Trophoblast cell (in vitro differentiated cells and primary cell): Measurements from ENCODE around the gene KCNJ6.
A peak's percentile ranks its signal among the peaks of the same experiment; 100 is the strongest.

ENCODE experiments used
- DNase-seq, 2 donors: peaks; one replicate each; pipeline ENCODE4 v3.0.0-alpha.2; 2016
- H2AFZ ChIP-seq: 2 replicates; pipeline ENCODE4 v1.6.1; 2013; ENCODE audit warnings: low read length, moderate library complexity, mild to moderate bottlenecking; ENCODE audit not compliant: insufficient read depth, poor library complexity
- H2AK5ac ChIP-seq: 2 replicates; pipeline ENCODE4 v1.6.1; 2013; ENCODE audit warnings: mild to moderate bottlenecking, low read length
- H2BK120ac ChIP-seq: 2 replicates; pipeline ENCODE4 v1.6.1; 2013; ENCODE audit warnings: low read length, mild to moderate bottlenecking, moderate library complexity; ENCODE audit not compliant: insufficient read depth, poor library complexity
- H2BK12ac ChIP-seq: 2 replicates; pipeline ENCODE4 v1.6.1; 2013; ENCODE audit warnings: mild to moderate bottlenecking, low read length, moderate library complexity
- H2BK5ac ChIP-seq: 2 replicates; pipeline ENCODE4 v1.6.1; 2013; ENCODE audit warnings: low read length, low read depth, moderate library complexity, mild to moderate bottlenecking; ENCODE audit not compliant: poor library complexity
- H3K14ac ChIP-seq: 2 replicates; pipeline ENCODE4 v1.6.1; 2013; ENCODE audit warnings: mild to moderate bottlenecking, low read length
- H3K18ac ChIP-seq: 2 replicates; pipeline ENCODE4 v1.6.1; 2013; ENCODE audit warnings: mild to moderate bottlenecking, low read length
- H3K23ac ChIP-seq: 2 replicates; pipeline ENCODE4 v1.6.1; 2013; ENCODE audit warnings: low read length
- H3K27ac ChIP-seq: 2 replicates; pipeline ENCODE4 v1.5.1; 2013; ENCODE audit warnings: low read depth, mild to moderate bottlenecking, inconsistent platforms, low read length, moderate library complexity
- H3K27me3 ChIP-seq: 2 replicates; pipeline ENCODE4 v1.6.1; 2013; ENCODE audit warnings: inconsistent platforms, mild to moderate bottlenecking, low read length, moderate library complexity; ENCODE audit not compliant: insufficient read depth
- H3K36me3 ChIP-seq, 2 experiments: 1 replicate in 1 of 2; 2 replicates in 1 of 2; pipeline ENCODE4 v1.6.1; 2013; ENCODE audit warnings: low read length in 2 of 2, mild to moderate bottlenecking in 2 of 2, moderate library complexity in 1 of 2; ENCODE audit not compliant: insufficient read depth in 2 of 2, control insufficient read depth in 1 of 2
- H3K4ac ChIP-seq: 2 replicates; pipeline ENCODE4 v1.6.1; 2013; ENCODE audit warnings: low read depth, mild to moderate bottlenecking, low read length, moderate library complexity
- H3K4me1 ChIP-seq, 2 experiments: 1 replicate in 1 of 2; 2 replicates in 1 of 2; pipeline ENCODE4 v1.6.1; 2013; ENCODE audit warnings: low read length in 2 of 2, mild to moderate bottlenecking in 2 of 2, moderate library complexity in 1 of 2; ENCODE audit not compliant: insufficient read depth in 2 of 2, control insufficient read depth in 1 of 2
- H3K4me2 ChIP-seq: 2 replicates; pipeline ENCODE4 v1.6.1; 2013; ENCODE audit warnings: inconsistent platforms, mild to moderate bottlenecking, low read length, moderate library complexity
- H3K4me3 ChIP-seq: 2 replicates; pipeline ENCODE4 v1.5.1; 2013; ENCODE audit warnings: mild to moderate bottlenecking, low read depth, low read length, inconsistent platforms
- H3K79me1 ChIP-seq: one replicate; pipeline ENCODE4 v1.6.1; 2013; ENCODE audit warnings: low read length
- H3K79me2 ChIP-seq: 2 replicates; pipeline ENCODE4 v1.6.1; 2013; ENCODE audit warnings: low read length, mild to moderate bottlenecking; ENCODE audit not compliant: control insufficient read depth, insufficient read depth, poor library complexity
- H3K9ac ChIP-seq: 2 replicates; pipeline ENCODE4 v1.6.1; 2013; ENCODE audit warnings: mild to moderate bottlenecking, low read length
- H3K9me3 ChIP-seq: 2 replicates; pipeline ENCODE4 v1.6.1; 2013; ENCODE audit warnings: low read depth, mild to moderate bottlenecking, control low read depth, inconsistent platforms, low read length; ENCODE audit not compliant: insufficient read depth
- H4K12ac ChIP-seq: 2 replicates; pipeline ENCODE4 v1.6.1; 2013; ENCODE audit warnings: low read depth, mild to moderate bottlenecking, low read length, moderate library complexity
- H4K8ac ChIP-seq: 2 replicates; pipeline ENCODE4 v1.6.1; 2013; ENCODE audit warnings: low read depth, mild to moderate bottlenecking, low read length, moderate library complexity
- H4K91ac ChIP-seq: one replicate; pipeline ENCODE4 v1.6.1; 2013; ENCODE audit warnings: low read depth, mild to moderate bottlenecking, low read length, moderate library complexity
- WGBS: extraction: QIAGEN DNeasy Blood & Tissue Kit; methylation state at CpG from one replicate; pipeline ENCODE4 v1.1.7; 2013; ENCODE audit warnings: missing lambda C conversion rate; ENCODE audit not compliant: insufficient read length, insufficient coverage; ENCODE audit errors: extremely low coverage; 5-methylcytosine and 5-hydroxymethylcytosine counted together

KCNJ6 gene

GRCh38 chr21:37636152-37636860, 280.0 kb downstream of the KCNJ6 start:
- Histone ChIP-seq H3K27me3 (no peaks in the 10 kb centered on the region), H3K9me3 (no peaks in the 10 kb centered on the region), H3K4me3 (no peak overlapping the region), H3K9ac (no peak overlapping the region), H2BK120ac (no peak overlapping the region), H4K8ac (no peak overlapping the region), H3K4me2 (peak overlapping the region; percentile 14), H3K27ac (peak overlapping the region; percentile 5), H2AFZ (no peak overlapping the region), H3K79me1 (no peaks in the 10 kb centered on the region), H3K14ac (no peak overlapping the region), H3K4ac (no peak overlapping the region), H3K79me2 (no peaks in the 10 kb centered on the region), H2AK5ac (no peak overlapping the region), H2BK5ac (no peak overlapping the region), H3K18ac (no peak overlapping the region), H2BK12ac (no peak overlapping the region), H3K4me1 (peaks cover 5 to 8% of the 10 kb centered on the region in 2 experiments), H4K91ac (no peak overlapping the region), H3K36me3 (no peaks in the 10 kb centered on the region), H4K12ac (no peak overlapping the region), H3K23ac (no peak overlapping the region)
- no CpG with 5 or more reads among the region's 8 CpGs for WGBS
- peak in 1 of 2 donors; percentile 30 for DNase-seq

DNA sequence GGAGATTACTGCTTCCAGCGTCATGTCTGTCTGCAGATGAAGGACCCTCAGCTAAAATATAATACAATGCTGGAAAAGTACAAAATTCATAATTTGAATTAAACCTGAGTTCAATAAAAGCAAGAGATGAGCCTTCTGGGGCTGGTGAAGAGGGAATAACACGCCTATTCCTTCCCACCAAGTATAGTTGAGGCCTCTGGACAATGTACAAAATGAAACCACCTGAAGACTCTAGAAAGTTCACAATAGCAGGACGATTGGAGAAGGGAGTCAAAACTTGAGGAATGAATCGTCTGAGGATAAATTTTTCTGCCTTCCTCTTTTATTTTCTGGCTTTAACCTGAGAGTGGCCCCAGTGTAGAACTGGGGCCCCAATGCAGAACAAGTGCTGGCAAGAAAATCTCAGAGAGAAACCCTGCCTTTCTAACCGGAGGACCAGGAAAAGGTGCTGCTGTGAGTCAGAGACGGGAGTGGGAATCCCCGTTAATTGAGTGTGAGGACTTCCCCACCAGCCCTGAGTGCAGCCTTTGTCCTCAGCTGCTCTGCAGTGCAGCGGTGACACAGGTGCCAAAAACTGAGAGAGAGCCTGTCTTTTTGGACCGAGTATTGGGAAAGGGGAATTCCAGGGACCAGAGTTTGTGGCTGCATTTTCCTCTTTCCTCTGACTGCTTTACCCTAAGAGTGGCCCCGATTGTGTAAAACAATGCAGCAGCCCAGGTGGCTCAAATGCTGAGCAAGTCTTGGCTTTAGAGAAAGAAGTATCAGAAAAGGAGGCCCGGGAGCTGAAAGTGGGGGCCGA, 284.7 kb downstream of the KCNJ6 start:
- Histone ChIP-seq H2BK120ac (no peak overlapping the region), H3K9ac (no peak overlapping the region)

GRCh38 chr21:37630872-37631271, 285.4 kb downstream of the KCNJ6 start:
- no peak overlapping the region for H2AFZ ChIP-seq
- no peak overlapping the region for H4K91ac ChIP-seq
- no peak overlapping the region for H3K4ac ChIP-seq
- H3K9ac ChIP-seq: no peak overlapping the region
- WGBS: no CpG with 5 or more reads among the region's 2 CpGs
- H3K4me3 ChIP-seq: no peak overlapping the region
- no peak overlapping the region for H2BK12ac ChIP-seq
- H3K4me1 ChIP-seq: peaks cover under 1% of the 10 kb centered on the region in 2 experiments
- no peaks in the 10 kb centered on the region for H3K9me3 ChIP-seq
- no peak overlapping the region for H3K18ac ChIP-seq
- no peak for DNase-seq
- no peak overlapping the region for H3K4me2 ChIP-seq
- H4K8ac ChIP-seq: no peak overlapping the region
- no peak overlapping the region for H4K12ac ChIP-seq
- no peaks in the 10 kb centered on the region for H3K79me2 ChIP-seq
- no peak overlapping the region for H3K14ac ChIP-seq
- H3K27ac ChIP-seq: no peak overlapping the region
- no peak overlapping the region for H3K23ac ChIP-seq
- no peaks in the 10 kb centered on the region for H3K79me1 ChIP-seq
- no peak overlapping the region for H2BK120ac ChIP-seq
- no peaks in the 10 kb centered on the region for H3K36me3 ChIP-seq
- no peaks in the 10 kb centered on the region for H3K27me3 ChIP-seq
- no peak overlapping the region for H2BK5ac ChIP-seq
- H2AK5ac ChIP-seq: no peak overlapping the region

More for the DNA sequence above, 284.7 kb downstream of the KCNJ6 start:
- WGBS: no CpG with 5 or more reads among the region's 12 CpGs
- no peak overlapping the region for H4K8ac ChIP-seq
- H3K79me1 ChIP-seq: no peaks in the 10 kb centered on the region
- H3K14ac ChIP-seq: no peak overlapping the region
- H3K23ac ChIP-seq: no peak overlapping the region
- no peaks in the 10 kb centered on the region for H3K79me2 ChIP-seq
- H3K4me2 ChIP-seq: no peak overlapping the region
- no peak overlapping the region for H4K12ac ChIP-seq
- H2BK12ac ChIP-seq: no peak overlapping the region
- no peaks in the 10 kb centered on the region for H3K36me3 ChIP-seq
- H3K27ac ChIP-seq: no peak overlapping the region
- no peak overlapping the region for H3K4me3 ChIP-seq
- H4K91ac ChIP-seq: no peak overlapping the region
- H3K27me3 ChIP-seq: no peaks in the 10 kb centered on the region
- H3K4me1 ChIP-seq: peaks cover 5 to 6% of the 10 kb centered on the region in 2 experiments
- H2AFZ ChIP-seq: no peak overlapping the region
- no peak overlapping the region for H3K4ac ChIP-seq
- H3K18ac ChIP-seq: no peak overlapping the region
- DNase-seq: no peak
- no peaks in the 10 kb centered on the region for H3K9me3 ChIP-seq
- no peak overlapping the region for H2BK5ac ChIP-seq
- H2AK5ac ChIP-seq: no peak overlapping the region

DNA sequence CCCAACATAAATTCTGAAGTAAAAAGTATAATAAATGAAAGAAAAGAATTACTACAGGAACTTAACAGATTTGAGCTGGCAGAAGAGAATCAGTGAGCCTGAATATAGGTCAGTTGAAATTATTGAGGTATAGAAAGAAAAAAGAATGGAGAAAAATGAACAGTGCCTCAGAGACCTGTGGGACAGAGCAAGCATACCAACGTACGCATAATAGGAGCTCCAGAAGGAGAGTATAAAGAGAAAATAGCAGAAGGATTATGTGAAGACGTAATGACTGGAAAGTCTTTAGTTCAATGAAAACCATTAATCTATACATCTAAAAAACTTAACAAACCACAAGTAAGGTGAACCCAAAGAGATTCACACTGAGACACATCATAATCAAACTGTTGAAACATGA, 287.9 kb downstream of the KCNJ6 start:
- H2BK120ac ChIP-seq: no peak overlapping the region
- H3K27ac ChIP-seq: no peak overlapping the region
- peaks cover 2% of the 10 kb centered on the region for H3K9me3 ChIP-seq
- H3K14ac ChIP-seq: no peak overlapping the region
- no peak overlapping the region for H3K18ac ChIP-seq
- no peak overlapping the region for H3K4me2 ChIP-seq
- WGBS: no CpG with 5 or more reads among the region's 3 CpGs
- no peak overlapping the region for H2AFZ ChIP-seq
- H3K79me1 ChIP-seq: no peaks in the 10 kb centered on the region
- no peaks in the 10 kb centered on the region for H3K79me2 ChIP-seq
- no peak overlapping the region for H4K12ac ChIP-seq
- no peak overlapping the region for H2AK5ac ChIP-seq
- H3K4me1 ChIP-seq: no peaks in the 10 kb centered on the region
- no peak overlapping the region for H3K9ac ChIP-seq
- no peak for DNase-seq
- H3K4me3 ChIP-seq: no peak overlapping the region
- no peak overlapping the region for H4K8ac ChIP-seq
- no peak overlapping the region for H3K23ac ChIP-seq
- H3K36me3 ChIP-seq: no peaks in the 10 kb centered on the region
- no peak overlapping the region for H4K91ac ChIP-seq
- H2BK12ac ChIP-seq: no peak overlapping the region
- H2BK5ac ChIP-seq: no peak overlapping the region
- no peaks in the 10 kb centered on the region for H3K27me3 ChIP-seq
- H3K4ac ChIP-seq: no peak overlapping the region
